ENCODE results near the gene AHI1.

- no peak for TF ChIP-seq CTCF (IDR thresholded peaks at IDR 0.05)
- no peak for TF ChIP-seq POLR2AphosphoS5 (IDR thresholded peaks at IDR 0.05)
Measured at GRCh38 chr6:135251498-135252441, 245.8 kb downstream of the AHI1 start.
